Ishikawa (cell line): ENCODE measurements around the gene GBF1.

Experiments used
- CEBPB ChIP-seq: IDR thresholded peaks from 2 replicates; pipeline ENCODE4 v1.6.1; 2012
- CREB1 ChIP-seq: IDR thresholded peaks from 2 replicates; pipeline ENCODE4 v1.6.1; 2012; ENCODE audit warnings: low read depth
- EGR1 ChIP-seq: IDR thresholded peaks from 2 replicates; pipeline ENCODE4 v1.6.1; 2012
- EP300 ChIP-seq: IDR thresholded peaks from 2 replicates; pipeline ENCODE4 v1.6.1; 2012; ENCODE audit warnings: borderline replicate concordance
- FOXM1 ChIP-seq: IDR thresholded peaks from 2 replicates; pipeline ENCODE4 v1.6.1; 2012; ENCODE audit warnings: low read depth, borderline replicate concordance
- NFIC ChIP-seq: IDR thresholded peaks from 2 replicates; pipeline ENCODE4 v1.6.1; 2012
- RAD21 ChIP-seq: IDR thresholded peaks from 2 replicates; pipeline ENCODE4 v1.6.1; 2012; ENCODE audit warnings: low read depth
- TAF1 ChIP-seq: IDR thresholded peaks from 2 replicates; pipeline ENCODE4 v1.6.1; 2012; ENCODE audit warnings: low read depth, mild to moderate bottlenecking
- TCF12 ChIP-seq: IDR thresholded peaks from 2 replicates; pipeline ENCODE4 v1.6.1; 2012; ENCODE audit warnings: low read depth
- TEAD4 ChIP-seq: IDR thresholded peaks from 2 replicates; pipeline ENCODE4 v1.6.1; 2012
- YY1 ChIP-seq: IDR thresholded peaks from 2 replicates; pipeline ENCODE4 v1.6.1; 2012; ENCODE audit warnings: low read depth
- ZBTB7A ChIP-seq: IDR thresholded peaks from 2 replicates; pipeline ENCODE4 v1.6.1; 2012; ENCODE audit warnings: low read depth
- TF ChIP-seq, protein P1 (sequence below): IDR thresholded peaks from 2 replicates; pipeline ENCODE4 v1.6.1; 2012
- TF ChIP-seq, protein P2 (sequence below): IDR thresholded peaks from 2 replicates; pipeline ENCODE4 v1.6.1; 2012
- TF ChIP-seq, protein P3 (sequence below): IDR thresholded peaks from 2 replicates; pipeline ENCODE4 v1.6.1; 2012; ENCODE audit warnings: low read depth, mild to moderate bottlenecking

GBF1 gene

DNA sequence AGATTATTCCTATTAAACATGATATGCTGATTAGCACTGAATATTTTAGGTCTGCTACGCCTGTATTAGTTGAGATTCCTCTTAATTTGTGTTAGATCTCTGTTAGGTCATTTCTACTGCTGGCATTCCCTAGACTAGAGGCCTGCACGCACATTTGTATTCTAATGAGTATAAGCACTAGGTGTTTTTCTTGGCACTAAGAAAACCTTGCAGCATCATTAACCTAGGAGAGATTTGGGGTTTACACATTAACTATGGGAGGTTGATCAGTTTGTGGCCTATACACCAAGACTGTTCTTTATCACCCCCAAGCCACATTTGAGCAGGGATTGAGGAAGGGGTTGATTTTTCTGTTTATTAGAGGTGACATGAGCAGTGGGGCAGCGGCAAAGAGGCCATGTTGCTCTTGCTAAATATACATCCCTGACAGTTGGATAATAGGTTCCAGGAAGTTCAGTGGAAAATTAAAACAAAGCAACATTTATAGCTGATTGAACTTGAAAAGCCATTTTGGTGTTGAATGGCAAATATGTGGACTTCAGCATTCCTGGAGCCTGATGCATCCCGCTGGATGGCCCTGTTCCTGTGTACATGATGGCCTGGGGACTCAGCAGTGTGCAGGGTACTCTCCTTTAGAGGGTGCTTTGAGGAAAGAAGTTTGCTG lies 65.2 kb downstream of the GBF1 start:
- TF ChIP-seq TEAD4: peak; percentile 86
- peak; percentile 61 for TF ChIP-seq YY1
- TF ChIP-seq NFIC: no peak
- no peak for TF ChIP-seq RAD21
- peak; percentile 46; the same call in 1 of the 2 replicates for TF ChIP-seq FOXM1
- TF ChIP-seq, protein P1, sequence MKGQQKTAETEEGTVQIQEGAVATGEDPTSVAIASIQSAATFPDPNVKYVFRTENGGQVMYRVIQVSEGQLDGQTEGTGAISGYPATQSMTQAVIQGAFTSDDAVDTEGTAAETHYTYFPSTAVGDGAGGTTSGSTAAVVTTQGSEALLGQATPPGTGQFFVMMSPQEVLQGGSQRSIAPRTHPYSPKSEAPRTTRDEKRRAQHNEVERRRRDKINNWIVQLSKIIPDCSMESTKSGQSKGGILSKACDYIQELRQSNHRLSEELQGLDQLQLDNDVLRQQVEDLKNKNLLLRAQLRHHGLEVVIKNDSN: no peak
- TF ChIP-seq CREB1: no peak
- TF ChIP-seq EP300: 0 out of 2 replicates have a peak, but pooled peaks have one; percentile 28

DNA sequence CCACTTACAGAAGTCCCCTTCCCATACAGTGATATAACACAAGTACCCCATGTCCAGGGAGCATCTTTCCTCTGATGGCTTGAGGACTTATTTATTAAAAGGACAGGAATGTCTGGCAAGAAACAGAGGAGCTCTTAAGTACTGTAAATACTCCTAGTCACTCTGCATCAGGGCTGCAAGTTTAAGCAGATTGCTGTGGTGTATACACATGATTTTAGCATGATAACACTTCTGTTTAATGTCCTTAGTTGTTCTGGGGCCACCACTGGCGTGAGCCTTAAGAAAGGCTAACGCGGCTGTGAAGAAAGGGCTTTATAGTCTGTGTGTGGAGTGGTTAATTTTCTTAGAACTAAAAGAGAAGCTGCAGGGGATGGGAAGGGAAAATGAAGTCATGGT lies 65.7 kb downstream of the GBF1 start:
- TF ChIP-seq TAF1 (no peak), YY1 (no peak), CEBPB (no peak), TEAD4 (no peak), EGR1 (no peak), CREB1 (no peak), RAD21 (no peak), EP300 (no peak), FOXM1 (no peak), ZBTB7A (no peak), TCF12 (no peak)
- TF ChIP-seq, protein P1: no peak
- TF ChIP-seq, protein P2, sequence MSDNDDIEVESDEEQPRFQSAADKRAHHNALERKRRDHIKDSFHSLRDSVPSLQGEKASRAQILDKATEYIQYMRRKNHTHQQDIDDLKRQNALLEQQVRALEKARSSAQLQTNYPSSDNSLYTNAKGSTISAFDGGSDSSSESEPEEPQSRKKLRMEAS: no peak

DNA sequence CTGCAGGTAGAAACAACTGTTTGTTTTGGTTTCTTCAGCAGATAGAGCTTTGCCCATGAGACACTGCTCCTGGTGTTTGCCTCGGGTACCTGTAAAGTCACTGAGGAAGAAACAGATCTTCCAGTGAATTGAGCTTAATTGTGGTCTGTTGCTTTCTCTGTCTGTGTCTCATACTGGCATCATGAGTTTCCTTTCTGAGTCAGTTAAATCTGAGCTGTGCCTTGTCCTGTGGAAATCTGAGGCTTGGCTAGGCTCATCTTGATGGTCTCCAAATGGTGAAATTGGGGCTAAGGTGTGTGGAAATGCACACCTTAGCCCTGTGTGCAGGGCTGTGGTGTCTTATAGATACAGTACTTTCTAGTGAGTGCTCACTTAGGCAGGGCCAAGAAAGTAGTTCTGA lies 67.4 kb downstream of the GBF1 start:
- TF ChIP-seq RAD21 (no peak), TEAD4 (no peak), TAF1 (no peak), FOXM1 (no peak), EGR1 (no peak), TCF12 (no peak), CREB1 (no peak), NFIC (no peak), ZBTB7A (no peak), YY1 (no peak), CEBPB (no peak), EP300 (no peak)
- TF ChIP-seq, protein P1: no peak
- TF ChIP-seq, protein P3, sequence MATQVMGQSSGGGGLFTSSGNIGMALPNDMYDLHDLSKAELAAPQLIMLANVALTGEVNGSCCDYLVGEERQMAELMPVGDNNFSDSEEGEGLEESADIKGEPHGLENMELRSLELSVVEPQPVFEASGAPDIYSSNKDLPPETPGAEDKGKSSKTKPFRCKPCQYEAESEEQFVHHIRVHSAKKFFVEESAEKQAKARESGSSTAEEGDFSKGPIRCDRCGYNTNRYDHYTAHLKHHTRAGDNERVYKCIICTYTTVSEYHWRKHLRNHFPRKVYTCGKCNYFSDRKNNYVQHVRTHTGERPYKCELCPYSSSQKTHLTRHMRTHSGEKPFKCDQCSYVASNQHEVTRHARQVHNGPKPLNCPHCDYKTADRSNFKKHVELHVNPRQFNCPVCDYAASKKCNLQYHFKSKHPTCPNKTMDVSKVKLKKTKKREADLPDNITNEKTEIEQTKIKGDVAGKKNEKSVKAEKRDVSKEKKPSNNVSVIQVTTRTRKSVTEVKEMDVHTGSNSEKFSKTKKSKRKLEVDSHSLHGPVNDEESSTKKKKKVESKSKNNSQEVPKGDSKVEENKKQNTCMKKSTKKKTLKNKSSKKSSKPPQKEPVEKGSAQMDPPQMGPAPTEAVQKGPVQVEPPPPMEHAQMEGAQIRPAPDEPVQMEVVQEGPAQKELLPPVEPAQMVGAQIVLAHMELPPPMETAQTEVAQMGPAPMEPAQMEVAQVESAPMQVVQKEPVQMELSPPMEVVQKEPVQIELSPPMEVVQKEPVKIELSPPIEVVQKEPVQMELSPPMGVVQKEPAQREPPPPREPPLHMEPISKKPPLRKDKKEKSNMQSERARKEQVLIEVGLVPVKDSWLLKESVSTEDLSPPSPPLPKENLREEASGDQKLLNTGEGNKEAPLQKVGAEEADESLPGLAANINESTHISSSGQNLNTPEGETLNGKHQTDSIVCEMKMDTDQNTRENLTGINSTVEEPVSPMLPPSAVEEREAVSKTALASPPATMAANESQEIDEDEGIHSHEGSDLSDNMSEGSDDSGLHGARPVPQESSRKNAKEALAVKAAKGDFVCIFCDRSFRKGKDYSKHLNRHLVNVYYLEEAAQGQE: no peak
- TF ChIP-seq, protein P2: no peak

DNA sequence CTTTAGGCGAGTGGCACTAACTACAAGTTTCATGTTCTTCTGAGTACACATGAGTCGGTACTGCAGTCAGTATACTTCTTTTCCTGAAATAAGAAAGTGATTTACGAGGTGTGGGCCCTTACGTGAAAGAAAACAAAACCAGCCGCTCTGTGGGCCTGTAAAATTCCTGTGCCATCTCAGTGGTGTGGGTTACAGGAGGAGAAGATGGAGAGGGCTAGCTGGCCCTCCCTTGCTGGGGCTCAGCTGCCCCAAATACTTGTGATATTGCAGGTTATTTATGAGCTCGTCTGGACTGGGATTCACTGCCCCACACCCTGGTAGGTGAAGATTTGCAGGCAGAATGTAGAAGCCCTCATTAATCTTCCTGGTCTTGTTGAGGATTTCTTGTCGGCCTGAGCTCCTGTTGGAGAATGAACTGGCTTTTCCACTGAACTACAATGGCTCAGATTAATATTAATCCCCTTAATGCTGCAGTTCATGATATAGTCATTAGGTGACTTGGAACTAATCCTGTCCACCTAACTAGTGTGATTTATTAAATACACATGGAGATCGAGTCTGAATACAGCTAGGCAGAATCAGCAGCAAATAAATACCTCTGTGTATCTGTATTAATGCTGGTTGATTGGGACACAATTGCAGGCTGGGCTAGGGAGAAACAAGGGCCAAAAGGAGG lies 68.0 kb downstream of the GBF1 start:
- no peak for TF ChIP-seq CEBPB
- no peak for TF ChIP-seq ZBTB7A

DNA sequence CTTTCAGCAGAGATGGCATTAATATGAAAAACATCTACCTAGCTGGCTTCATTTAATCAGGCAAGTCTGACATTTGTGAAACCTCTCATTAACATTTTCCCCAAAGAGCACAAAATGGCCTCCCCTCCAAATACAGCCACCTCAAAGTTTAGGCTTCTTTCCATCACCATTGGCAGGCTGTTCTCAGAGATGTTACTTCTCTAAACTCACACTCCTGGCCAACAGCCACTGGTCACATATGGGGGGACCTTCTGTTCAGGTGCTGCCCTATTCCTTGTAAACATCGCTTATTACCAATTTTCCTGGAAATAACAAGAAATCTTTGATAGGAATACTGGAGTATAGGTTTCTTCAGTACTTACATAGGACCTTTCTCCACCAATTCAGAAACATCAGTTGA lies 69.5 kb downstream of the GBF1 start:
- no peak for TF ChIP-seq YY1
- TF ChIP-seq RAD21: no peak
- no peak for TF ChIP-seq TEAD4
- no peak for TF ChIP-seq TAF1
- TF ChIP-seq, protein P1: no peak
- TF ChIP-seq CEBPB: no peak
- TF ChIP-seq ZBTB7A: no peak
- TF ChIP-seq EGR1: no peak
- no peak for TF ChIP-seq NFIC
- TF ChIP-seq, protein P2: no peak
- TF ChIP-seq FOXM1: no peak
- no peak for TF ChIP-seq EP300
- TF ChIP-seq TCF12: no peak
- no peak for TF ChIP-seq CREB1
- TF ChIP-seq, protein P3: no peak
